DMS 273 (cell line): ENCODE results near the gene CHST13.
A peak's percentile ranks its signal among the peaks of the same experiment; 100 is the strongest.

ENCODE experiments used
- DNase-seq: peaks from one replicate; lab custom pipeline; 2025; ENCODE audit not compliant: unreplicated experiment; lab: John Stamatoyannopoulos, UW

The CHST13 gene

GRCh38 chr3:126552688-126553283, 28.8 kb downstream of the CHST13 start:
- peak; percentile 46 for DNase-seq

- DNase-seq, result no peak
These were observed 29.5 kb downstream of the CHST13 start for GRCh38 chr3:126553284-126554084.

- no peak for DNase-seq
These were observed 30.9 kb downstream of the CHST13 start for GRCh38 chr3:126554560-126555525.

- DNase-seq, result no peak
These were observed 32.1 kb downstream of the CHST13 start for GRCh38 chr3:126555795-126556636.

- no peak for DNase-seq
These were observed 32.9 kb downstream of the CHST13 start for GRCh38 chr3:126556637-126557414.

- DNase-seq, result no peak
These were observed 33.4 kb downstream of the CHST13 start for GRCh38 chr3:126557415-126557745.

- DNase-seq, result no peak
These were observed 33.8 kb downstream of the CHST13 start for GRCh38 chr3:126557761-126558160.

- no peak for DNase-seq
These were observed 34.5 kb downstream of the CHST13 start, which contains the start of gene C3orf22 for GRCh38 chr3:126558336-126559071. Gene C3orf22 (minus strand): TSS chr3:126558932. CDS start chr3:126553390, 5,542 bp downstream.

GRCh38 chr3:126562737-126563276, 38.9 kb downstream of the CHST13 start:
- DNase-seq, result no peak

GRCh38 chr3:126567696-126568438, 43.9 kb downstream of the CHST13 start:
- DNase-seq, result peak; percentile 43

- DNase-seq, result no peak
These were observed 44.9 kb downstream of the CHST13 start for GRCh38 chr3:126568776-126569342.

GRCh38 chr3:126569390-126569975, 45.5 kb downstream of the CHST13 start:
- no peak for DNase-seq

GRCh38 chr3:126570103-126570541, 46.2 kb downstream of the CHST13 start:
- DNase-seq, result no peak

- no peak for DNase-seq
These were observed 47.1 kb downstream of the CHST13 start for GRCh38 chr3:126571078-126571477.

GRCh38 chr3:126573492-126574117, 49.6 kb downstream of the CHST13 start:
- no peak for DNase-seq

- DNase-seq, result no peak
These were observed 53.3 kb downstream of the CHST13 start for GRCh38 chr3:126577261-126577660.

- DNase-seq, result no peak
These were observed 54.7 kb downstream of the CHST13 start for GRCh38 chr3:126578702-126579101.
